K562 (cell line): ENCODE measurements around the gene SEMA3F. TPM values are rescaled to one million over a fixed set of nuclear protein-coding genes. Genes with fewer than 3 reads are reported as not detected.
A peak's percentile ranks its signal among the peaks of the same experiment; 100 is the strongest.

Experiments used
- ATF1 ChIP-seq, 2 experiments: fragments of 450-650 bp in 1 of 2; IDR thresholded peaks; 2 replicates each; pipeline ENCODE4 v1.6.1; 2016; ENCODE audit warnings: missing compliant biosample characterization in 1 of 2, missing genetic modification characterization in 1 of 2
- GABPB1 ChIP-seq: sonication (generic); formaldehyde crosslinking; IDR thresholded peaks from 2 replicates; pipeline ENCODE4 v1.8.0; 2022; ENCODE audit warnings: mild to moderate bottlenecking, missing genetic modification reagents
- JUND ChIP-seq, 2 experiments: IDR thresholded peaks; 2 replicates in 1 of 2; 3 replicates in 1 of 2; pipeline ENCODE4 v1.6.1; 2011; ENCODE audit warnings: borderline replicate concordance in 2 of 2, low read depth in 2 of 2, low read length in 2 of 2, improper control_type of control experiment in 1 of 2, missing biosample characterization in 1 of 2, missing genetic modification characterization in 1 of 2, missing genetic modification reagents in 1 of 2
- NCOA6 ChIP-seq: fragments of 450-650 bp; IDR thresholded peaks from 2 replicates; pipeline ENCODE4 v1.6.1; 2017; ENCODE audit warnings: mild to moderate bottlenecking
- SMAD3 ChIP-seq: fragments of 450-650 bp; formaldehyde crosslinking; conservative IDR thresholded peaks from 2 replicates; pipeline ENCODE4 v1.4.0; 2020; ENCODE audit warnings: mild to moderate bottlenecking
- TBL1XR1 ChIP-seq, 2 experiments: IDR thresholded peaks; 2 replicates each; pipeline ENCODE4 v1.6.1; 2012; ENCODE audit warnings: improper control_type of control experiment in 2 of 2, low read length in 2 of 2, mild to moderate bottlenecking in 1 of 2
- ZNF76 ChIP-seq: fragments of 250-450 bp; sonication (Bioruptor Pico); IDR thresholded peaks from 2 replicates; pipeline ENCODE4 v1.4.0; 2020; ENCODE audit warnings: mild to moderate bottlenecking, moderate library complexity, borderline replicate concordance
- polyA plus RNA-seq, 8 experiments: library from polyadenylated mRNA; depleted of rRNA in 4 of 8; stranded (reverse) in 5 of 8; unstranded in 3 of 8; fragments of >200 nt; fragmentation: Nextera tagmentation in 2 of 8; fragmentation: Illumina TruSeq in 1 of 8; extraction: Ambion mirVana in 2 of 8; extraction: Trizol in 1 of 8; gene quantifications; 2 replicates each; pipeline versions ENCODE4 v1.2.1 to v1.2.3, GENCODE V29; 2011 to 2014; ENCODE audit warnings: inconsistent platforms in 1 of 8, missing spikeins in 1 of 8
- total RNA-seq, 7 experiments: library from RNA; depleted of rRNA in 6 of 7; stranded (reverse); fragments of >200 nt in 6 of 7; fragmentation: Illumina TruSeq in 2 of 7; extraction: Trizol in 2 of 7; gene quantifications; 2 replicates each; pipeline versions ENCODE4 v1.2.1 to v1.2.3, GENCODE V29; 2011 to 2021; ENCODE audit warnings: low replicate concordance in 1 of 7
- TF ChIP-seq, protein P1 (sequence below): IDR thresholded peaks from 2 replicates; pipeline ENCODE4 v1.6.1; 2011; ENCODE audit warnings: borderline replicate concordance, low read depth, mild to moderate bottlenecking, moderate library complexity, low read length; ENCODE audit not compliant: insufficient read depth, poor library complexity, severe bottlenecking
- TF ChIP-seq, protein P2 (sequence below): sonication (generic); formaldehyde crosslinking; IDR thresholded peaks from 2 replicates; pipeline ENCODE4 v1.8.1; 2023; ENCODE audit warnings: mild to moderate bottlenecking, missing genetic modification reagents
- TF ChIP-seq, protein P3 (sequence below): fragments of 450-650 bp; IDR thresholded peaks from 2 replicates; pipeline ENCODE4 v1.6.1; 2016; ENCODE audit warnings: borderline replicate concordance
- TF ChIP-seq, protein P4 (sequence below), 2 experiments: IDR thresholded peaks; 2 replicates each; pipeline ENCODE4 v1.6.1; 2011; ENCODE audit warnings: borderline replicate concordance in 1 of 2, control low read depth in 1 of 2, low read depth in 1 of 2, low read length in 1 of 2, mild to moderate bottlenecking in 1 of 2, mixed read lengths in 1 of 2, moderate library complexity in 1 of 2; ENCODE audit not compliant: insufficient read depth in 1 of 2, insufficient read length in 1 of 2, poor library complexity in 1 of 2, severe bottlenecking in 1 of 2; ENCODE audit errors: extremely low read depth in 1 of 2

The SEMA3F gene
- total and polyA plus RNA-seq, 9 of the 15 experiments (the other 6 are each of a cell fraction or from before 2014, with no cell fraction given): 0.58 to 3.0 (median 2.0) TPM; not detected in 2

DNA sequence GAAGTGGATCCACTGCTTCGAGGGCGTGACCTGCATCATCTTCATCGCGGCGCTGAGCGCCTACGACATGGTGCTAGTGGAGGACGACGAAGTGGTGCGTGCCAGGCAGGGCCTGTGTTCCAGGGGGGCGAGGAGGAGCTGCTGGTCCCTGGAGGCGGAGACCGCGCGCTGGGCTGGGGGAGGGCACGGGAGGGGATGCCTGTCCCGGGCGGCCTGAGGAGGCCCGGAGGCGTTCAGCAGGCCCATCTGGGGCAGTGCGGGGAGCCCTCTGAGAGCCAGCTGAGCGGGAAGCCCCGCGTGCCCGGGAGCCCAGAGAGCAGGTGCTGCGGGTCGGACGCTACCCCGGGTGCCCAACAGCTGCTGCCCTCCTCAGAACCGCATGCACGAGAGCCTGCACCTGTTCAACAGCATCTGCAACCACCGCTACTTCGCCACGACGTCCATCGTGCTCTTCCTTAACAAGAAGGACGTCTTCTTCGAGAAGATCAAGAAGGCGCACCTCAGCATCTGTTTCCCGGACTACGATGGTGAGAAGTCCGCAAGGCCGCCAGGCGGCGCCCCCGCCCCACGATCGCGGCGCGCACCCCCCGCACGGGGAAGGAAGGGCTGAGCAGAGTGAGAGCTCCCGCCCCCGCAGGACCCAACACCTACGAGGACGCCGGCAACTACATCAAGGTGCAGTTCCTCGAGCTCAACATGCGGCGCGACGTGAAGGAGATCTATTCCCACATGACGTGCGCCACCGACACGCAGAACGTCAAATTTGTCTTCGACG, 39.2 kb downstream of the SEMA3F start (continued):
- TF ChIP-seq NCOA6 (no peak), JUND (IDR thresholded peaks at IDR 0.05; ENCODE audit: borderline replicate concordance, low read depth, low read length) (0 out of 2 replicates have a peak, but pooled peaks have one; percentile 26), JUND (tag; IDR thresholded peaks at IDR 0.05; ENCODE audit: borderline replicate concordance, low read depth, low read length) (no peak), GABPB1 (CRISPR knock-in tag) (peak; percentile 54; the same call in 1 of the 2 replicates), SMAD3 (no peak), TBL1XR1 (IDR thresholded peaks at IDR 0.05; ENCODE audit: low read length in 2 of 2) (no peak), ATF1 (CRISPR knock-in tag; IDR thresholded peaks at IDR 0.05) (no peak), ATF1 (tag; IDR thresholded peaks at IDR 0.05) (peak; percentile 88), ZNF76 (CRISPR knock-in tag) (no peak)
- TF ChIP-seq, protein P1, sequence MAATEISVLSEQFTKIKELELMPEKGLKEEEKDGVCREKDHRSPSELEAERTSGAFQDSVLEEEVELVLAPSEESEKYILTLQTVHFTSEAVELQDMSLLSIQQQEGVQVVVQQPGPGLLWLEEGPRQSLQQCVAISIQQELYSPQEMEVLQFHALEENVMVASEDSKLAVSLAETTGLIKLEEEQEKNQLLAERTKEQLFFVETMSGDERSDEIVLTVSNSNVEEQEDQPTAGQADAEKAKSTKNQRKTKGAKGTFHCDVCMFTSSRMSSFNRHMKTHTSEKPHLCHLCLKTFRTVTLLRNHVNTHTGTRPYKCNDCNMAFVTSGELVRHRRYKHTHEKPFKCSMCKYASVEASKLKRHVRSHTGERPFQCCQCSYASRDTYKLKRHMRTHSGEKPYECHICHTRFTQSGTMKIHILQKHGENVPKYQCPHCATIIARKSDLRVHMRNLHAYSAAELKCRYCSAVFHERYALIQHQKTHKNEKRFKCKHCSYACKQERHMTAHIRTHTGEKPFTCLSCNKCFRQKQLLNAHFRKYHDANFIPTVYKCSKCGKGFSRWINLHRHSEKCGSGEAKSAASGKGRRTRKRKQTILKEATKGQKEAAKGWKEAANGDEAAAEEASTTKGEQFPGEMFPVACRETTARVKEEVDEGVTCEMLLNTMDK: peak; percentile 42
- TF ChIP-seq, protein P2, sequence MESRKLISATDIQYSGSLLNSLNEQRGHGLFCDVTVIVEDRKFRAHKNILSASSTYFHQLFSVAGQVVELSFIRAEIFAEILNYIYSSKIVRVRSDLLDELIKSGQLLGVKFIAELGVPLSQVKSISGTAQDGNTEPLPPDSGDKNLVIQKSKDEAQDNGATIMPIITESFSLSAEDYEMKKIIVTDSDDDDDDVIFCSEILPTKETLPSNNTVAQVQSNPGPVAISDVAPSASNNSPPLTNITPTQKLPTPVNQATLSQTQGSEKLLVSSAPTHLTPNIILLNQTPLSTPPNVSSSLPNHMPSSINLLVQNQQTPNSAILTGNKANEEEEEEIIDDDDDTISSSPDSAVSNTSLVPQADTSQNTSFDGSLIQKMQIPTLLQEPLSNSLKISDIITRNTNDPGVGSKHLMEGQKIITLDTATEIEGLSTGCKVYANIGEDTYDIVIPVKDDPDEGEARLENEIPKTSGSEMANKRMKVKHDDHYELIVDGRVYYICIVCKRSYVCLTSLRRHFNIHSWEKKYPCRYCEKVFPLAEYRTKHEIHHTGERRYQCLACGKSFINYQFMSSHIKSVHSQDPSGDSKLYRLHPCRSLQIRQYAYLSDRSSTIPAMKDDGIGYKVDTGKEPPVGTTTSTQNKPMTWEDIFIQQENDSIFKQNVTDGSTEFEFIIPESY (CRISPR knock-in tag): peak; percentile 67
- TF ChIP-seq, protein P3, sequence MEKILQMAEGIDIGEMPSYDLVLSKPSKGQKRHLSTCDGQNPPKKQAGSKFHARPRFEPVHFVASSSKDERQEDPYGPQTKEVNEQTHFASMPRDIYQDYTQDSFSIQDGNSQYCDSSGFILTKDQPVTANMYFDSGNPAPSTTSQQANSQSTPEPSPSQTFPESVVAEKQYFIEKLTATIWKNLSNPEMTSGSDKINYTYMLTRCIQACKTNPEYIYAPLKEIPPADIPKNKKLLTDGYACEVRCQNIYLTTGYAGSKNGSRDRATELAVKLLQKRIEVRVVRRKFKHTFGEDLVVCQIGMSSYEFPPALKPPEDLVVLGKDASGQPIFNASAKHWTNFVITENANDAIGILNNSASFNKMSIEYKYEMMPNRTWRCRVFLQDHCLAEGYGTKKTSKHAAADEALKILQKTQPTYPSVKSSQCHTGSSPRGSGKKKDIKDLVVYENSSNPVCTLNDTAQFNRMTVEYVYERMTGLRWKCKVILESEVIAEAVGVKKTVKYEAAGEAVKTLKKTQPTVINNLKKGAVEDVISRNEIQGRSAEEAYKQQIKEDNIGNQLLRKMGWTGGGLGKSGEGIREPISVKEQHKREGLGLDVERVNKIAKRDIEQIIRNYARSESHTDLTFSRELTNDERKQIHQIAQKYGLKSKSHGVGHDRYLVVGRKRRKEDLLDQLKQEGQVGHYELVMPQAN: no peak
- TF ChIP-seq, protein P4, sequence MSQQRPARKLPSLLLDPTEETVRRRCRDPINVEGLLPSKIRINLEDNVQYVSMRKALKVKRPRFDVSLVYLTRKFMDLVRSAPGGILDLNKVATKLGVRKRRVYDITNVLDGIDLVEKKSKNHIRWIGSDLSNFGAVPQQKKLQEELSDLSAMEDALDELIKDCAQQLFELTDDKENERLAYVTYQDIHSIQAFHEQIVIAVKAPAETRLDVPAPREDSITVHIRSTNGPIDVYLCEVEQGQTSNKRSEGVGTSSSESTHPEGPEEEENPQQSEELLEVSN (IDR thresholded peaks at IDR 0.05; ENCODE audit: borderline replicate concordance in 1 of 2, extremely low read depth in 1 of 2, insufficient read depth in 1 of 2, insufficient read length in 1 of 2, low read depth in 1 of 2, low read length in 1 of 2, poor library complexity in 1 of 2, severe bottlenecking in 1 of 2): peak; percentile 64 to 79
